HG03378 (cell line): ENCODE data around the gene LMF1.

Experiments used
- ATAC-seq: cut with Tn5 transposase; IDR thresholded peaks from one replicate; pipeline ENCODE4 v1.9.1; 2021; ENCODE audit warnings: mild to moderate bottlenecking, moderate library complexity; ENCODE audit not compliant: unreplicated experiment

LMF1 gene

GRCh38 chr16:970766-971581, at the start of gene LMF1:
Gene LMF1, minus strand, starts transcription at chr16:970984. Its CDS starts 4 bp downstream, at chr16:970980.
- peak; percentile 50 for ATAC-seq

GRCh38 chr16:1020091-1020399, 49.3 kb upstream of the LMF1 start:
- no peak for ATAC-seq

GRCh38 chr16:1019231-1020090, 48.7 kb upstream of the LMF1 start:
- ATAC-seq, result no peak

- ATAC-seq, result no peak
These were observed 47.8 kb upstream of the LMF1 start for GRCh38 chr16:1018447-1019198.

DNA sequence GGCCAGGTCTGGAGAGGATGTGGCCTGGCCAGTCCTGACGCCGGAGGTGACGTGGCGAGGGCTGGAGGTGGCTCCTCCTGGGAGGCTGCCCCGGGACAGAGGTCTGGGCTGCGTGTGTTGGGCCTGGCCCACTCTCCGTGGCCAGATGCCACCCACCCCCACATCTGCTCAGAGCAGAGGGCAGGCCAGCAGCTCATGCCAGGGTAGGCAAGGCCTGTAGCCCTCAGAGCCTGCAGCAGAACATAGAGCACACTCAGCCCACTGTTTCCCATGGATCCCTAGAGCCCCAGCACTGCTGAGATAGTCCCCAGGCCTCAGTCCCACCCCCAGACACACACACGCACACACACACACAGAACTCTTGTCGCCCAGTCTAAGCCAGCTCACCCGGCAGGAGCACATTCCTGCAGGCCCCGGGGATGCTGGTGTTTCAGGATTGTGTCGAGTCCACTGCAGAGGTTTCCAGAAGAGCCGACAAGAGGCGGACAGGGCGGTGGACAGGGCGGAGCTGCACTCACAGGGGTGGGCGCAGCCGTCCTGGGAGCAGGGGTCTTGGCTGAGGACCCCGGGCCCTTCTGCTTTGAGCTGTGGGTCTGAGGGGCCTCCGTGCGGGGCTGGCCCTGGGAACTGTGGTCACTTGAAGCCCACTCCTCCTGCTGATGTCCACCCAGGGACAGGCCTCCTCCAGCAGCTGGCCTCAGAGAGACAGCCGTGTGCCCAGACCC, 44.1 kb upstream of the LMF1 start:
- ATAC-seq, result no peak

GRCh38 chr16:1014221-1014620, 43.4 kb upstream of the LMF1 start:
- no peak for ATAC-seq

- ATAC-seq, result no peak
These were observed 42.8 kb upstream of the LMF1 start for GRCh38 chr16:1013593-1013900.

DNA sequence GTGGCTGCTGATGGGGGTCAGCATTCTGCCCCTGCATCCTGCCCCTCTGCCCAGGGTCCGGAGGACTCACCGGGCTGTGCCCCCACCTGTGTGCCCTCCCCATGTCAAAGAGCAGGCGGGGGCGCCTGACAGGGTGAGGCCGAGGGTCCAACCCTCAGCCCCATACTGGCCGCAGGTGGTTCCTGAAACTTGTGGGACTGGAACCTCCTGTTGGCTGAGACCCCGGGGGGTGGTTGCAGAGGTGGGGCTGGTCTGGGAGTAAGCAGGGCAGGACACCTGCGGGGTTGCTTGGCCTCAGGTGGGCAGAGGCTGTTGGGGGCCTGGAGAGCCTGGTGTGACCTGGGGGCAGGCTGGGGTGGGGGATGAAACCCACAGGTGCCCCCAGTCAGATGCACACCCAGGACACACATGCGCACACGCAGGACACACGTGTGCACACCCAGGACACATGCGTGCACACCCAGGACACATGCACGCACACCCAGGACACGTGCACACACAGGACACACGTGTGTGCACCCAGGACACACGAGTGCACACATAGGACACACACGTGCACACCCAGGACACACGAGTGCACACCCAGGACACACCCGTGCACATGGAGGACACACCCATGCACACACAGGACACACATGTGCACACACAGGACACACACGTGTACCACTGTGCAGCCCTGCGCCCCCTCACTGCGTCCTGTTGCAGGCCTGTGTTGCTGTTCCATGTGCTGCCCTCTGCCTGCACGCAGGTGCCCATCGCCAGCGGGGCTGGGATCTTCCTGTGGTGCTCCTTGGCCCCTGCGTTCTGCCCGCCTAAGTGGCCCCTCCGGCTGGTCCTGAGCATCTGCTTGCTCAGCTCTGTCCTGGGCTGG, 42.2 kb upstream of the LMF1 start:
- no peak for ATAC-seq

DNA sequence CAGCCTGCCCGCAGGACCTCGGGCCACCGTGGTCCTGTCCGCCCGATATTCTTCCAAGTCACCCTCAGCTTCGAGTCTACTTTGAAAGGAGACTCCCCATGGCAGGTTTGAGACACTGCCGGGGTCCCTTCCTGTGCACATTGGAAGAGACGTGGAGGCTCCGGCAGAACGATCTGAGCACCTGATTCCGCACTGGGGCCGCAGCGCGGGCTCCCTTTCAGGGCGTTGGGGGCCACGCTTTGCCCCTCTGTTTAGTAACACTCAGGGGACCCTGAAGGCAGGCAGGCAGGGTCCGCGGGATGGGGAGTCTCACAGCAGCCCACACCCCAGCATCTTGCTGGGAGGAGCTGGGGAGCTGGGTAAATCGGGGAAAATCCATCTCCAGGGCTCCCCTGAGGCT, 41.4 kb upstream of the LMF1 start:
- ATAC-seq, result no peak

GRCh38 chr16:1011316-1012082, 40.7 kb upstream of the LMF1 start:
- ATAC-seq, result no peak

DNA sequence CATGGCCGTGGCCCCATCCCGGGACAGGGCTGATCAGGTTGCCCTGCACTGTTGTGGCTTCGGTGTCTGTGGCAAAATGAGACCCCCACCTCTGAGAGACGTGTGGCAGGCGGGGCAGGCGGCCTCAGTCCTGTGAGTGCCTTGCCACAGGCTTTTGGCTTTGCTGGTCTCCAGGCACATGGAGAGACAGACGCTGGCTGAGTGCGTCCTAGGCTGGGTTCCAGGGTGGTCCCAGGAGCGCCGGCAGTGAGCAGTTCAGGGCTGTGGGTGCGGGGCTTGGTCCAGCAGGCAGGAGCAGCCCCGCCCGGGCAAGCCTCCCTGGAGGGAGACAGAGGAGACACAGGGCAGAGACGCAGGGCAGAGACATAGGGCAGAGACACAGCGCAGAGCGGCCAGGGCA, 40.0 kb upstream of the LMF1 start:
- ATAC-seq, result no peak

DNA sequence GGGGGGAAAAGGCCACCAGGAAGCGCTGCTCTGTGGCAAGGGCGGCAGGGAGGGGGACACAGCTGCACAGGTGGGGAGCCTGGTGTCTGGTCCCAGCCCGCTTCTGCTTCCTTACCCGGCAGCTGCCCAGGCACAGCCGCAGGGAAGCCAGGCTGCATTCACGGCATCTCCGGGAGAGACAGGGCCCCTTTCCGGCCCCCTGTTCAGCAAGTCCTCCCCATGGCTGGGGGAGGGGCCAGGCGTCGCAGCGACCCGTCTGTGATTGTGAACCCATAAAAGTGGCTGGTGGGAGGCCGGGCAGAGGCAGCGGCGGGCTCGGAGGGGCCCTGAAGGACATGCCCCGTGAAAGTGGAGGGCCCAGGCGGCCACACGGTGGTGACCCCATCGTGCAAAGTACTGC, 39.5 kb upstream of the LMF1 start:
- ATAC-seq, result no peak

- no peak for ATAC-seq
These were observed 38.8 kb upstream of the LMF1 start for GRCh38 chr16:1009358-1010150.

DNA sequence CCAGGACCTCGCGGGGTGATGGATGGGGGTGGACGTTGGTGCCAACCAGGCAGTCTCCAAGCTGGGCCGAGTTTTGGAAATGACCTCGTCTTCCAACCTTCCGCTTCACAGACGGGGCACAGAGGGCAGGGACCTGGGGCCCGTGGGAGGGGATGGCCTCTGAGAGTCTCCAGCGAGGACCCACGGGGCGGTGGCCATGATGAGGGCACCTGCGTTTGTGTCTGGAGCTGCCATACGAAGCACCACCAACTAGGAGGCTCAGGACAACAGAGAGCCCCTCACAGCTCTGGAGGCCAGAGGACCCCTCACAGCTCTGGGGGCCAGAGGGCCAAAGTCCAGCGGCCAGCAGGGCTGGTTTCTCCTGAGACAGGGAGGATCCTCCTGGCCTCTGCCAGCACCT, 37.3 kb upstream of the LMF1 start:
- ATAC-seq, result no peak

DNA sequence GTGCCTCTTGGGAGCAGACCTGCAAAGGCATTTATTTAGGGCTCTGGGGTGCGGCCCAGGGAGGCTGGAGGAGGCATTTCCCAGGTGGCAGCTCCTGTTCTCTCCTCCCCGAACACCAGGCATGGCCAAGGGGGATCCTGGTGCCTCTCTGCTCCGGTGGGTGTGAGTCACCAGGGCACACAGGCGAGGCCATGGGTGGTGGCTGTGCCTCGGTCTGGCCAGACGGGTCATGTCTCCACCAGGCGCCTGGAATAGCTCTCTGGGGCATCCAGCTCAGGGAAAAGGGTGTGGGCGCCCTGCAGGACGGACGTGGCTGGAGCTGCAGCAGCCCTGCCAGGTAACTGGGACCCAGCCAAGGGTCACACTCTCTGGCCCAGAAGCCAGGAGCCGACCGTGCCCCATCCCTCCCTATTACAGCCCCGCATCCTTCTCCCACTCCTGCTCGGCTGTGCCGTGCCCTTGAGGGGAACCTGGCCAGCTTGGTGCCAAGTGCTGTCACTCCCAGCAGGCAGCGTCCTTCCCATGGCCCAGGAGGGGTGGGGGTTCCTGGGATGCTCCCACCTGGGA, 36.6 kb upstream of the LMF1 start:
- ATAC-seq, result no peak

- ATAC-seq, result no peak
These were observed 36.0 kb upstream of the LMF1 start for GRCh38 chr16:1006781-1007180.

DNA sequence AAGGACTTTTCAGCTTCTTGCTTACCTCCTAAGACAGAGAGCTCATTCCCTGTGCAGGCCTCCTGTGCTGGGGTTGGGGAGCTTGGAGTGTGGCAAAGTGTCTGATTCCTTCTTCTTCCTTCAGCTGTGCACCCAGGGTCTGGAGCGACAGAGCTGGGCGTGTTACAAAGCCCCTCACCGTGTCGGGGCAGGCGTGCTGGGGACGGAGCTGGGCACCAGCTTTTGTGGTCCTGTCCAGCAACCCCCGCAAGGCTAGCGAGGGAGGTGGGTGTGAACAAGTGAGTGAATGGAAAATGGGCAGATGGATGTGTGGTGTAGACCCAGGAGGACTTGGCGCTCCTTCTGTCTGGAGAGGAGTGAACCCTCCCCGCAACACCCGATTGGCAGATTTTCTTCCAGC, 34.5 kb upstream of the LMF1 start:
- ATAC-seq, result no peak
